Heart right ventricle (tissue), 16 donors: Measurements from ENCODE around the gene WFDC5. TPM values are rescaled to one million over a fixed set of nuclear protein-coding genes. Genes with fewer than 3 reads are reported as not detected.

Experiments
- ATAC-seq, 8 donors: fragments of 200-7000 bp; cut with Tn5 transposase; one replicate each; pipeline ENCODE4 v1.9.1; 2020; ENCODE audit warnings: mild to moderate bottlenecking in 8 of 8, moderate library complexity in 8 of 8, moderate number of reproducible peaks in 1 of 8
- DNase-seq, 2 donors: peaks; one replicate each; pipeline ENCODE4 v3.0.0-alpha.2; 2020
- H3K27ac ChIP-seq, 10 donors: fragments of 200-600 bp; sonication (generic) in 2 of 10; one replicate each; pipeline versions ENCODE4 v1.5.0 to v1.8.0; 2020 to 2022; ENCODE audit warnings: mild to moderate bottlenecking in 3 of 10
- H3K27me3 ChIP-seq, 7 donors: fragments of 200-600 bp; one replicate each; pipeline ENCODE4 v1.8.0; 2021 to 2022; ENCODE audit warnings: mild to moderate bottlenecking in 2 of 7
- H3K36me3 ChIP-seq, 9 donors: fragments of 200-600 bp; sonication (generic) in 1 of 9; one replicate each; pipeline versions ENCODE4 v1.5.0 to v1.8.0; 2020 to 2022; ENCODE audit warnings: mild to moderate bottlenecking in 2 of 9
- H3K4me1 ChIP-seq, 9 donors: fragments of 200-600 bp; sonication (generic) in 1 of 9; one replicate each; pipeline versions ENCODE4 v1.5.0 to v1.8.0; 2020 to 2022; ENCODE audit warnings: mild to moderate bottlenecking in 4 of 9
- H3K4me3 ChIP-seq, 10 donors: fragments of 200-600 bp; sonication (generic) in 2 of 10; one replicate each; pipeline versions ENCODE4 v1.5.0 to v1.8.0; 2020 to 2022; ENCODE audit warnings: mild to moderate bottlenecking in 7 of 10, moderate library complexity in 2 of 10
- H3K9me3 ChIP-seq, 11 donors: fragments of 200-600 bp in 10 of 11; sonication (generic) in 2 of 11; one replicate each; pipeline versions ENCODE4 v1.5.0 to v1.8.0; 2013 to 2022; ENCODE audit warnings: mild to moderate bottlenecking in 2 of 11, control low read depth in 1 of 11, moderate library complexity in 1 of 11
- WGBS, 2 donors: extraction: QIAGEN DNeasy Blood & Tissue Kit; methylation state at CpG; one replicate each; pipeline ENCODE4 v1.1.7; 2013; ENCODE audit warnings: inconsistent platforms in 1 of 2; 5-methylcytosine and 5-hydroxymethylcytosine counted together
- intact Hi-C, 10 donors: fragments of 100-400 bp; cut with DNase I; formaldehyde crosslinking; loops; one replicate each; pipeline versions ENCODE4 v1.11.1 to v1.14.2; 2022
- polyA plus RNA-seq, 2 donors: library from polyadenylated mRNA; stranded (reverse); fragments of 200-250 nt; gene quantifications; one replicate each; pipeline ENCODE4 v1.2.3, GENCODE V29; 2013
- total RNA-seq, 10 donors: library from RNA; stranded (reverse); fragmentation: NEBNext Ultra II Directional in 3 of 10; extraction: Animal tissue kit (Norgen Biotek cat#: 25700) in 3 of 10; gene quantifications; one replicate each; pipeline versions ENCODE4 v1.2.1 to v1.2.4, GENCODE V29; 2021 to 2023
- TF ChIP-seq, protein P1 (sequence below), 9 donors: fragments of 200-600 bp; sonication (generic) in 2 of 9; IDR thresholded peaks; one replicate each; pipeline versions ENCODE4 v1.5.0 to v1.8.0; 2021 to 2022; ENCODE audit warnings: antibody characterized with exemption in 9 of 9, mild to moderate bottlenecking in 5 of 9, moderate library complexity in 1 of 9
- donor health status: Arrhythmogenic right ventricular cardiomyopathy.
- donor health status: ischemic (EF 13 %, LVEDD 7.1; RV severe dilation, severe dysfunction).
- donor health status: healthy with polysubstance abuse.
- donor health status: DM: no; HTN: yes; CAD: no.
- donor health status: DM: no; HTN: no; CAD: no.
- donor health status: ischemic (EF 25% LVEDD 6.9; RV normal size, moderate dysfunction).
- donor health status: ischemic (EF 25% LVEDD 5.7; RV mildly dilated, moderate dysfunction).
- donor health status: healthy.
- donor health status: DM: yes; HTN: yes; CAD: no.
- donor health status: Ischemic cardiomyopathy.
- donor health status: ischemic (EF 35%, LVEDD 5.7; RV mildly dilated, moderate dysfunction).
- donor health status: nonischemic (EF 11% LVEDD 7.7; RV severe dilation, severe dysfunction).
- donor health status: DM: yes; HTN: yes; CAD: no.
- donor health status: PGD.
- donor health status: ischemic (EF 29% LVEDD 5.4; RV normal size, mild dysfunction).
- donor health status: nonischemic (EF 23%, LVEDD 6.1; RV moderate dilation, normal function).

WFDC5 gene
- total and polyA plus RNA-seq, 12 donors = not detected

DNA sequence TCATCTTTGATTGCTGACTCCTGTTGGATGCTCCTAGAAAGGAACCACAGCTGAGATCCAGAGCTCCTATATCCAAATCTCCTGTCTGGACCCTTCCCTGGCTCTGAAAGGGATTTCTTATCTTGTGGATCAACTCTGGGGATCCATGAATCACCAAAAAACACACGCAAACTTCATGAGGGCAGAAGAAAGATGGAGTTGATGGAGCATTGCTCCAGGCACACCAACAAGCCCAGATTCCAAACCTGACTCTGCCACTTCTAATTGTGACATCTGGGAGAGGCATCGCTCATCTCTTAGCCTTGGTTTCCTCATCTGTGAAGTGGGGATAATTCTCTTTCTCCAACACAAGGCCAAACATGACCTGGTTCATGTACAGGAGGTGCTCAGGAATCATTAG lies 20.8 kb downstream of the WFDC5 start:
- Histone ChIP-seq H3K4me1 (peaks cover 2 to 10% (median 7%) of the 10 kb centered on the region in 9 donors), H3K9me3 (no peaks in the 10 kb centered on the region), H3K36me3 (peaks cover 0 to 5% (median 0%) of the 10 kb centered on the region in 9 donors), H3K27me3 (peaks cover 0 to 39% (median 33%) of the 10 kb centered on the region in 7 donors), H3K4me3 (no peak overlapping the region), H3K27ac (no peak overlapping the region)
- no peak for ATAC-seq
- DNase-seq = no peak
- TF ChIP-seq, protein P1, sequence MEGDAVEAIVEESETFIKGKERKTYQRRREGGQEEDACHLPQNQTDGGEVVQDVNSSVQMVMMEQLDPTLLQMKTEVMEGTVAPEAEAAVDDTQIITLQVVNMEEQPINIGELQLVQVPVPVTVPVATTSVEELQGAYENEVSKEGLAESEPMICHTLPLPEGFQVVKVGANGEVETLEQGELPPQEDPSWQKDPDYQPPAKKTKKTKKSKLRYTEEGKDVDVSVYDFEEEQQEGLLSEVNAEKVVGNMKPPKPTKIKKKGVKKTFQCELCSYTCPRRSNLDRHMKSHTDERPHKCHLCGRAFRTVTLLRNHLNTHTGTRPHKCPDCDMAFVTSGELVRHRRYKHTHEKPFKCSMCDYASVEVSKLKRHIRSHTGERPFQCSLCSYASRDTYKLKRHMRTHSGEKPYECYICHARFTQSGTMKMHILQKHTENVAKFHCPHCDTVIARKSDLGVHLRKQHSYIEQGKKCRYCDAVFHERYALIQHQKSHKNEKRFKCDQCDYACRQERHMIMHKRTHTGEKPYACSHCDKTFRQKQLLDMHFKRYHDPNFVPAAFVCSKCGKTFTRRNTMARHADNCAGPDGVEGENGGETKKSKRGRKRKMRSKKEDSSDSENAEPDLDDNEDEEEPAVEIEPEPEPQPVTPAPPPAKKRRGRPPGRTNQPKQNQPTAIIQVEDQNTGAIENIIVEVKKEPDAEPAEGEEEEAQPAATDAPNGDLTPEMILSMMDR (IDR thresholded peaks at IDR 0.05) = no peak
- intact Hi-C loops = loop anchor here in 4 of 10 donors (5.0 to 10.0 kb wide), 3 partner anchors 47 to 82 kb away; no protein-coding TSS in a partner anchor
- 92% methylated on average over 2 of the region's 2 CpGs for WGBS, 2 donors

DNA sequence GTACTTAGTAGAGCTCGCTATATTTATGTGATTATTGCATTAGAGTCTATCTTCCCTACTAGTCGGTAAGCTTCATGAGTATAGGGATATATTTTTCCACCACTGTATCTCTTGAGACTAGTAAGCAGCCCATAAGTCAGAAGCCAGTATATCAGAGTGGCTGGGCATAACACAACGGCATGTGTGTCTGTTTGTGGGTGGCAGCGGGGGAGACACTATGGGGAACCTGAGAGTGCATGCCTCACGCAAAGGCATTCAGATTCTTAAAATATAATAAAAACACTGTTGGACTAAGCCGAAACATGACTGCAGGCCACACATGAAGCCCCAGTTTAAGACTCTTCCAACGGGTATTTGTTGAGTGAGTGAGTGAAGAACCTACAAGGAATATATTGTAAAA lies 22.1 kb downstream of the WFDC5 start:
- Histone ChIP-seq H3K4me3 (no peak overlapping the region), H3K36me3 (peaks cover 0 to 5% (median 0%) of the 10 kb centered on the region in 9 donors), H3K27me3 (peaks cover 0 to 30% (median 20%) of the 10 kb centered on the region in 7 donors), H3K9me3 (no peaks in the 10 kb centered on the region), H3K4me1 (peaks cover 0 to 5% (median 3%) of the 10 kb centered on the region in 9 donors), H3K27ac (no peak overlapping the region)
- intact Hi-C loops = loop anchor here in 4 of 10 donors (5.0 to 10.0 kb wide), 3 partner anchors 46 to 81 kb away; no protein-coding TSS in a partner anchor
- DNase-seq (no peak), ATAC-seq (no peak)
- WGBS, 2 donors = 88 to 90% methylated on average over 7 of the region's 7 CpGs
- TF ChIP-seq, protein P1 (IDR thresholded peaks at IDR 0.05) = no peak

DNA sequence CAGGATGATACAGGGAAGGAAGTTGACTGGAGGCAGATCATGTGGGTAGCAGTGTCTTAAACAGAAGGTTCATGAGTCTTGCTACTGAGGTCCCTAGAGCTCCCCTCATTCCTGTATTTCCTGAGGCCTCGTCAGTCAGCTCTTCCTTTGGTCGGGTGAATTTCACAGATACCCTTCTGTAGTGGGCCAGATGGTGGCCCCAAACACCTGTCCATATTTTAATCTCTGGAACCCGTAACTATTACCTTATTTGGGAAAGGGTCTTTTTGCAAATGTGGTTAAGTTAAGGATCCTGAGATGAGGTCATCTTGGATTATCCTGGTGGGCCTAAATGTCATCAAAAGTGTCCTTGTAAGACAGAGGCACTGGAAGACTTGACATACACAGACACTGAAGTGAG lies 23.6 kb downstream of the WFDC5 start:
- no peak for DNase-seq
- Histone ChIP-seq H3K4me3 (no peak overlapping the region), H3K36me3 (peaks cover 0 to 5% (median 0%) of the 10 kb centered on the region in 9 donors), H3K27me3 (peaks cover 0 to 14% (median 5%) of the 10 kb centered on the region in 7 donors), H3K27ac (no peak overlapping the region), H3K9me3 (no peaks in the 10 kb centered on the region), H3K4me1 (no peaks in the 10 kb centered on the region)
- TF ChIP-seq, protein P1 (IDR thresholded peaks at IDR 0.05) = no peak
- no peak for ATAC-seq
- intact Hi-C loops = loop anchor here in 4 of 10 donors (5.0 to 10.0 kb wide), 3 partner anchors 44 to 79 kb away; no protein-coding TSS in a partner anchor
- WGBS, 2 donors = 81 to 85% methylated on average over 3 of the region's 3 CpGs

DNA sequence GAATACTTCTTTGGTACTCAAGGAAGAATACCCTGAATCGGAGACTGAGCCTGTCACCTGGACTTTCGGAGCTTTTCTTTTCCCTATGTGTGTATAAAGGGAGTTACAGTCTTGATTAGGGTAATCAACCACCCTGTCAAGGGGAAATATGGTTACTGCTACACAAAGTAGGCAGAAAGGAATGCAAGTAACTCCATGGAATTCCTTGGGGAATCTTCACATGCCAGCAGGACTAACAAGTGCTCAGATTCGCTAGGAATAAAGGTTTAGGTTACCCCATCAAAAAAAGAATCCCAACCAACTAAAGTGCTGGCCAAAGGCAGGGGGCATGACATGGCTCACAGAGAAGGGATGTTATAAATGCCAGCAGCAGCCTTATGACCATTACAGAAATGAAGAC lies 24.5 kb downstream of the WFDC5 start:
- H3K4me1 ChIP-seq = no peaks in the 10 kb centered on the region
- intact Hi-C loops = loop anchor here in 4 of 10 donors (5.0 to 10.0 kb wide), 3 partner anchors 43 to 78 kb away; no protein-coding TSS in a partner anchor
- H3K9me3 ChIP-seq = no peaks in the 10 kb centered on the region
- WGBS, 2 donors = 89 to 94% methylated on average over 3 of the region's 3 CpGs
- peaks cover 0 to 5% (median 0%) of the 10 kb centered on the region in 9 donors for H3K36me3 ChIP-seq
- DNase-seq (no peak), ATAC-seq (no peak)
- H3K27ac ChIP-seq = no peak overlapping the region
- no peak overlapping the region for H3K4me3 ChIP-seq
- H3K27me3 ChIP-seq = peaks cover 0 to 6% (median 0%) of the 10 kb centered on the region in 7 donors
- TF ChIP-seq, protein P1 (IDR thresholded peaks at IDR 0.05) = no peak
